Inflammatory macrophage (primary cell): ENCODE results near the gene SULT1C4.
A peak's percentile ranks its signal among the peaks of the same experiment; 100 is the strongest.
"Not testable (repeated sequence)": the region's sequence is repeated elsewhere in the genome, so short reads cannot be mapped to it uniquely, and the experiment has no call there.

Experiments
- DNase-seq, 2 donors: peaks; one replicate each; pipeline ENCODE4 v3.0.0-alpha.2; 2020 to 2022
- total RNA-seq, 18 experiments: gene quantifications; one replicate each; lab custom pipeline; 2026; ENCODE audit warnings: mixed read lengths in 6 of 18, inconsistent platforms in 2 of 18; lab: John Stamatoyannopoulos, UW

The SULT1C4 gene
- total RNA-seq: 0 to 0.10 (median 0) reads per million in 18 experiments

DNA sequence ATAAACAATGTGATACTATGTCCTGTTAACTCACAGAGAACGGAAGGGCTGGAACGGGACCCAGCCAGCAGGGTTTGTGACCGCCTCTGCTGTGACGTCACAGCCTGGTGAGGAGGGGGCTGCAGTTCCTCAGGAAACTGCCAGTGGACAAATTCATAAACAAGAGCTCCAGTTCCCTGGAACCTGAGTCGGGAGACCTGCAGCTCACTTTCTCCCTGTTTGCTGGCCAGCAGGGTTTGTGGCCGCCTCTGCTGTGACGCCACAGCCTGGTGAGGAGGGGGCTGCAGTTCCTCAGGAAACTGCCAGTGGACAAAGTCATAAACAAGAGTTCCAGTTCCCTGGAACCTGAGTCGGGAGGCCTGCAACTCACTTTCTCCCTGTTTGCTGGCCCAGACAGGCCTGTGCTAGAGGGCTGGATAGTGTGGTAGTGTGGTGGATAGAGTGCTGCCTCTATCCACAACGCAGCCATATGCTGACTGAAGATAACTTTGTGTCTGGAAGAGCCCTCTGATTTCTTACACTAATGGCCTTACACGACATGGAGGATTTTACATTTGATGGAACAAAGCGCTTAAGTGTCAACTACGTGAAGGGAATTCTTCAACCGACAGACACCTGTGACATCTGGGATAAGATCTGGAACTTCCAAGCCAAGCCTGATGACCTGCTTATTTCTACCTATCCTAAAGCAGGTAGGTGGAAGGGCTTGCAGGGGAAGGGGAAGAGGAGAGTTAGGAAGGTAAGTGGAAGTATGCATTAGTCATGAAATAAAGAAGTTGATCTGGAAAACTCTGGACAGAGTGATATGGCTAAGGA is at the start of gene SULT1C4:
Gene SULT1C4 (plus strand): TSS at position 140 of the 816 bp plus-strand sequence. CDS start 384 bp downstream, at position 524.
- DNase-seq: no peak

- no peak for DNase-seq
These were observed 48.0 kb upstream of the SULT1C4 start for GRCh38 chr2:108329771-108330170.

DNA sequence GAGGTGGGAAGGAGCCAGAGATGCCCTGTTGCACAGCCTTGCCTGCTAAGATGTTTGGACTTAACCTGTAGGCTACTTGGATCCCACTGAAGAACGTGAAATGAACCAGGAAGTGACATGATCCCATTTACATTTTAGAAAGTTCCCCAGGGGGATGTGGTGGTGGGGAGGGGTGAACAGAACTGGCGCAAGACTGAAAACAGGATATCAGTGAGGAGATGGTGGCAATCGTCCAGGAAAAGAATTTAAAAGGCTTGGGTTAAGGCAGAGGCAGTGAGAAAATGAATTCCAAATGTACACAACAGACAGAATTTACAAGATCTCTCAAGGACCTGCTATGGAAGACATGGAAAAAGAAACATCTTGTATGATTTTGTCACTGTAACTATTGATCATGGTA is 46.8 kb upstream of the SULT1C4 start:
- DNase-seq: no peak

GRCh38 chr2:108345951-108346350 is 31.8 kb upstream of the SULT1C4 start:
- no peak for DNase-seq

DNA sequence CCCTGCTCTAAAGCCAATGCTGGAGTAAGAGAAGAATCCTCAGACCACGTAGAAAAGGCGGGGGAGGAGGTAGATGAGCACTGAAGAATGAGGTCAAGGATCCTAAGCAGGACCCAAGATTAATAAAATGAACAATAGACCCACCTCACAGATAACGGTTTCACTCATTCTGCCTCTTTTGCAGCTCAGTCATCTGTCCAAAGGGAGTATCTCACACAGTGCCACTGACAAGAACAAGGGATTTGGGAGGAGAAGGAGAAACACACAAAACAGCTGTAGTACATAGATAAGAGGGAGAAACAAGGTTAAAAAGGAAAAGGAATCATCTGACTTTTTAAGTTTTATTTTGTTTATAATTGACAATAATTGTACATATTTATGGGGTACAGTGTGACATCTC is 30.9 kb upstream of the SULT1C4 start:
- DNase-seq: no peak

DNA sequence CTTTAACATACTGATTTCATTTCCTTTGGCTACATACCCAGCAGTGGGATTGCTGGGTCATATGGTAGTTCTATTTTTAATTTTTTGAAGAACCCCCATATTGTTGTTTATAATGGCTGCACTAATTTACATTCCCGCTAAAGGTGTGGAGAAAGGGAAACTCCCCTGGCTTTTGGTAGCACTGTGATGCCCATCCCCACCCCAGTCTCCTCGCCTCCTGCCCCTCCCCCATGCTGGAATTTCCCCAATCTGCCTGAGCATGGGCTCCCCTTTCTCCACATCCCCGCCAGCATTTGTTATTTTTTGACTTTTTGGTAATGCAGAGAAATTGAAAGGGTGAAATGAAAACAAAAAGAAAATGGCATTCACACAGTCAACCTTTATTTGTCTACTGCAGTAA is 30.0 kb upstream of the SULT1C4 start:
- DNase-seq: no peak

- no peak for DNase-seq
These were observed 28.8 kb upstream of the SULT1C4 start for GRCh38 chr2:108348816-108349570.

GRCh38 chr2:108349571-108349928 is 28.2 kb upstream of the SULT1C4 start:
- no peak for DNase-seq

- DNase-seq: no peak
These were observed 25.9 kb upstream of the SULT1C4 start for GRCh38 chr2:108351889-108352288.

DNA sequence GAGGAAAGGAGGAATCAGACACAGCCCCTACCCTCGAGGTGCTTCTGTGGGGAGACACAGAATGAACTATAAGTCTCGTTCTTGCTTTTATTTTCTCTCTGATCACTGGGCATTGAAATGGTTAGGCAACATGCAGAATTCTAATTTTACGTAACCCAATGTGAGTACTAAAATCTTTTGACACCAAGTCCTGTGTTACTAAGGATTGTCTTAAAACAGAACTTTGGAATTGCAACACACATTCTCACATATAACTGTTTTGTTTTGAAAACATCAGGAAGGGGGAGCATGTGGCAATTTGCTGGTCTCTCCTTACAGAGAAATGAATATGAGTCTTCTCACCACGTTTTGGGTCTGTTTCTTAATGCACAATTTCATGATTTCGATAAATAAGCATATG is 23.6 kb upstream of the SULT1C4 start:
- peak; percentile 35 to 71 for DNase-seq

DNA sequence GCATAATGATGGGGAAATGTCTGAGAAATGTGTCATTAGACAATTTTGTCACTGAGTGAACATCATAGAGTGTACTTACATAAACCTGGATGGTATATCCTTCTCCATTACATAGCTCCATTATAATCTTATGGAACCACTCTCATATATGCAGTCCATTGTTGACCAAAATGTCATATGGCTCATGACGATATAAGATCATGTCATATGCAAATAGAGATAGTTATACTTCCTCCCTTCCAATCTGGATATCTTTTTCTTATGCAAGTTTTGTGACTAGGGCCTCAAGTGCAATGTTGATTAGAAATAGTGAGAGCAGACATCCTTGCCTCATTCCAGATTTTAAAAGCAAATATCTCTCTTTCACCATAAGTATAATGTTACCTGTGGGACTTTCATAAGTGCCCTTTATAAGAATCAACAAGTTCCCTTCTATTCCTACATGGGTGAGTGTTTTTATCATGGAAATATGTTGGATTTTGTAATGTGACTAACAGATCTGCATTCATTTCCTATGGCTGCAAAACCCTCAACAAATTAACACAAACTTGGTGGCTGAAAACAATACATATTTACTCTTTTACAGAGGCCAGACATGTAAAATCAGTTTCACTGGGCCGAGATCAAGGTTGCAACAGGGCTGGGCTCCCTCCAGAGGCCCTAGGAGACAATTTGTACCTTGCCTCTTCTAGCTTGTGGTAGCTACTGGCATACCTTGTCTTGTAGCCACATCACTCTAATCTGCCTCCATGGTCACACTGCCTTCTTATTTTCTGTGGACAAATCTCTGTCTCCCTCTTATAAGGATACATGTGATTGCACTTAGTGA is 21.6 kb upstream of the SULT1C4 start:
- no peak for DNase-seq

DNA sequence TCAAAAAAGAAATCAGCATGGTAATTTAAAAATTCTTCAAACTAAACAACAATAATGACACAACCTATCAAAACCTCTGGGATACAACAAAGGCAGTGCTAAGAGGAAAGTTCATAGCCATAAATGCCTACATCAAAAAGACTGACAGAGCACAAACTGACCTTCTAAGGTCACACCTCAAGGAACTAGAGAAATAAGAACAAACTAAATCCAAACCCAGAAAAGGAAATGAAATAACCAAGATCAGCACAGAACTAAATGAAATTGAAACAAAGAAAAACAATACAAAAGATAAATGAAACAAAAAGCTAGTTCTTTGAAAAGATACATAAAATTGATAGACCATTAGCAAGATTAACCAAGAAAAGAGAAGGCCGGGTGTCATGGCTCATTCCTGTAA is 18.4 kb upstream of the SULT1C4 start:
- not testable (repeated sequence) for DNase-seq

DNA sequence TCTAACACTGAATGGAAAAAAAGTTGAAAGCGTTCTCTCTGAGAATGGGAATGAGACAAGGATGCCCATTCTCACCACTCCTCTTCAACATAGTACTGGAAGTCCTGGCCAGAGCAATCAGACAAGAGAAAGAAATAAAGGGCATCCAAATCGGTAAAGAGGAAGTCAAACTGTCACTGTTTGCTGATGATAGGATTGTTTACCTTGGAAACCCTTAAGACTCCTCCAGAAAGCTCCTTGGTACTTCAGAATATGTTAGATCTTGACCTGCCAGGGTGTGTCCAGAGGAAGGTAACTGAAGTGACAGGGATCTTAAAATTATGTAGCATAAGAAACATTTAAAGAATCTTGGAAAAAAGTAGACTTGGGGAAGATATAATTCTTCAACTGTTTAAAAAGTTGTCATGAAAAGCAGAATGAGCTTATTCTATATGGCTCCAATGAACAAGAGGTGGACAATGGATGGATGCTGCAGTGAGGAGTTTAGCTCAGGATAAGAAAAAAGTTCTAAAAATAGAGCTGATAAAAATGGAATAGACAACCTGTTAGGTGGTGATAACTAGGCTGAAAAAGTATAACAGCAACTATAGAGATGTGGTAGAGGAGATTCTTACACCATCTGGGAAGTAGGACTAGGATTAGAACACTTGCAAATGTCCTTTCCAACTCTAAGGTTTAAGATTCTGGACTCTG is 16.8 kb upstream of the SULT1C4 start:
- DNase-seq: no peak

GRCh38 chr2:108363024-108363907 is 14.5 kb upstream of the SULT1C4 start:
- peak; percentile 14 to 20 for DNase-seq

DNA sequence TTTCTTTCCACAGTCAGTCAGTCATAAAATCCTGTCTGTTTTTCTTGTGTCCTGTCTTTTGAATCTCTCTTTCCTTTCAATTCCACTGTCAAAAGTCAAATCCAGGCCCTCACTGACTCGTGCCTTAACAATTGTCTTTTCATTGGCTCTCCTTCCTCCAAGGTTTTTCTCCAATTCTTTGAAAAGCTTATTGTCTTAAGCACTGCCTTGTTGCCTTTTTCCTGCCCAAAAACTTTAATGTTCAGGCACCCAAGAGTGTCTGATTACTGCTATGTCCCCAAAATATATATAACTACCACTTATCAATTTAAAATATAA is 13.9 kb upstream of the SULT1C4 start:
- DNase-seq: no peak

- peak in 1 of 2 donors; percentile 37 for DNase-seq
These were observed 13.0 kb upstream of the SULT1C4 start for GRCh38 chr2:108364676-108365297.

GRCh38 chr2:108365656-108366055 is 12.1 kb upstream of the SULT1C4 start:
- no peak for DNase-seq

DNA sequence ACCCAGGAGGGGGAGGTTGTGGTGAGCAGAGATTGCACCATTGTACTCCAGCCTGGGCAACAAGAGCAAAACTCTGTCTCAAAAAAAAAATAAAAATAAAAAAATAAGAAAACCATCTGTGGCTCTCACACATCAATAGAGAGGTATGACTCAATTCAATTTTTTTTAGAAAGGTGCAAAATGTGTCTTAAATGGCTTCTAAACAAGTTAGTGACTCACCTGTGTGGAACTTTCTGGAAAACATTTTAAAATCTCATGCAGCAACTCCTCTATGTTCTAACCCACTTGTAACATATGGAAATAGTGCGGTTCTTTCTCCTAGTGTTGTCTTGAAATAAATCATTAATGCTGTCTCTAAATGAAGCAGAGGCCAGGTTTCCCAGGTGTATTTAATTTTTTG is 10.7 kb upstream of the SULT1C4 start:
- DNase-seq: no peak

DNA sequence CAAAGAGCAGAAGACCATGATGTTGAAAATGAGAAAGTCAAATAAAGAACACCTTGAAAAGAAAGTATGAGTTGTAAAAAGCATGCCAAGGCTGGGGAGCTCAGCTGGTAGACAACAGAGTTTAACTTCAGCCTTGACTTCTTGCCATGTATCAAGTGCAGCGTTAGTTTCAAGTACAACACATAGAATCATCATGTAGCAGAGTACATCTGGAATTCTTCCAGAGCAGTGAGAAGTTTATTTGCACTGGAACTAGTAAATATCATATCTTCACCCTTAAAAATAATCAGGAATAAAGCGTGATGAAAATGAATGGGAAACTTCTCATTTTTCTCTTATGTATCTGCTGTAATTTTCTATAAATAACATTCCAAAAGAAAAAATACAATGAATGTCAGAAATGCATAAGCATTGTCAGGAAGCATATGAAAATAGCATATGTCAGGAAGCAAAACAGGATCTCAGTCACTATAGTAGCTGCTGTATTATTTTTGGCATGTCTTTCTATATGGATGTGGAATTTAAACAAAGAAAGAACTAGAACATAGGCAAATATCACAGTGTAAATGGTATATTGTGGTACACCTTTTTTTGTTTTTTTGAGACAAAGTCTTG is 10.1 kb upstream of the SULT1C4 start:
- DNase-seq: no peak

GRCh38 chr2:108369153-108369552 is 8.6 kb upstream of the SULT1C4 start:
- no peak for DNase-seq

- DNase-seq: no peak
These were observed 7.7 kb upstream of the SULT1C4 start for GRCh38 chr2:108370080-108370479.
